ENCODE data around the gene ALOX12B.
"Not testable (repeated sequence)": the region's sequence is repeated elsewhere in the genome, so short reads cannot be mapped to it uniquely, and the experiment has no call there.

Gene ALOX12B

GRCh38 chr17:8081876-8082275 is 5.6 kb downstream of the ALOX12B start:
- no peak for DNase-seq

- DNase-seq = no peak
These were observed 6.7 kb downstream of the ALOX12B start for GRCh38 chr17:8080799-8081219.

GRCh38 chr17:8080208-8080798 is 7.2 kb downstream of the ALOX12B start:
- no peak for DNase-seq

- peak; percentile 89 to 96 for DNase-seq
These were observed 8.0 kb downstream of the ALOX12B start for GRCh38 chr17:8079291-8080207.

GRCh38 chr17:8077939-8078338 is 9.6 kb downstream of the ALOX12B start:
- DNase-seq = not testable (repeated sequence)

GRCh38 chr17:8076502-8077266 is 10.8 kb downstream of the ALOX12B start:
- no peak for DNase-seq

GRCh38 chr17:8075574-8076342 is 11.8 kb downstream of the ALOX12B start:
- no peak for DNase-seq

GRCh38 chr17:8075081-8075480 is 12.4 kb downstream of the ALOX12B start:
- no peak for DNase-seq

GRCh38 chr17:8074554-8074953 is 13.0 kb downstream of the ALOX12B start:
- DNase-seq = no peak

GRCh38 chr17:8073627-8074484 is 13.7 kb downstream of the ALOX12B start:
- DNase-seq = peak; percentile 70 to 79

GRCh38 chr17:8072729-8073461 is 14.6 kb downstream of the ALOX12B start:
- DNase-seq = no peak

- DNase-seq = no peak
These were observed 15.2 kb downstream of the ALOX12B start for GRCh38 chr17:8072341-8072728.

GRCh38 chr17:8071496-8071895 is 16.0 kb downstream of the ALOX12B start:
- no peak for DNase-seq

- no peak for DNase-seq
These were observed 18.0 kb downstream of the ALOX12B start for GRCh38 chr17:8069587-8069860.

- no peak for DNase-seq
These were observed 18.6 kb downstream of the ALOX12B start for GRCh38 chr17:8068736-8069586.

GRCh38 chr17:8067806-8068205 is 19.7 kb downstream of the ALOX12B start:
- no peak for DNase-seq

GRCh38 chr17:8066841-8067775 is 20.4 kb downstream of the ALOX12B start:
- DNase-seq = no peak

GRCh38 chr17:8064561-8065019 is 22.9 kb downstream of the ALOX12B start:
- DNase-seq = no peak
